NCI-H146 (cell line): Measurements from ENCODE around the gene PRKAB2.
"Not testable (repeated sequence)": the region's sequence is repeated elsewhere in the genome, so short reads cannot be mapped to it uniquely, and the experiment has no call there.

Experiments used
- DNase-seq: peaks from one replicate; lab custom pipeline; 2025; lab: John Stamatoyannopoulos, UW

PRKAB2 gene

GRCh38 chr1:147109762-147110161, 62.5 kb downstream of the PRKAB2 start:
- no peak for DNase-seq

- no peak for DNase-seq
These were observed 63.2 kb downstream of the PRKAB2 start for GRCh38 chr1:147109041-147109440.

- not testable (repeated sequence) for DNase-seq
These were observed 65.8 kb downstream of the PRKAB2 start for GRCh38 chr1:147106407-147106881.

- no peak for DNase-seq
These were observed 66.4 kb downstream of the PRKAB2 start for GRCh38 chr1:147105909-147106308.
